ENCODE results near the gene BNC2.
A peak's percentile ranks its signal among the peaks of the same experiment; 100 is the strongest.

DNA sequence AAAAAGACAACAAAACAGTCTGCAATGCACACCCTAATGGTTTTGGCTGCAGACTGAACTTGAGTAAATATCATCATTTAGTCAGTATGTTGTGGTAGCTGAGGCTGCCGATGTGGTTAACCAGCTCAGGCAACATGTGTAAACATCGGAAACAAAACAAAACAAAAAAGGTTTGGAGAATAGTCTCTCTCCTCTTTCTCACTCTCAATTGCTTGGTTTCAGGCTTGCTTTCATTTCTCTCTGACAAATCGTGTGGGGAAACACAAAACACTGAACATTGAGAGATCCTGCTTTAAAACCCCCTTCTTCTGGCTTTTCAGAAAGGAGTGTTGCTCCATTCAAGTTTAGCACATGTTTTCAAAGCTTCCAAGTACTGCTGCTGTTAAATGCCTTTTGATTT is 453.3 kb downstream of the BNC2 start:
- TF ChIP-seq, protein P1, sequence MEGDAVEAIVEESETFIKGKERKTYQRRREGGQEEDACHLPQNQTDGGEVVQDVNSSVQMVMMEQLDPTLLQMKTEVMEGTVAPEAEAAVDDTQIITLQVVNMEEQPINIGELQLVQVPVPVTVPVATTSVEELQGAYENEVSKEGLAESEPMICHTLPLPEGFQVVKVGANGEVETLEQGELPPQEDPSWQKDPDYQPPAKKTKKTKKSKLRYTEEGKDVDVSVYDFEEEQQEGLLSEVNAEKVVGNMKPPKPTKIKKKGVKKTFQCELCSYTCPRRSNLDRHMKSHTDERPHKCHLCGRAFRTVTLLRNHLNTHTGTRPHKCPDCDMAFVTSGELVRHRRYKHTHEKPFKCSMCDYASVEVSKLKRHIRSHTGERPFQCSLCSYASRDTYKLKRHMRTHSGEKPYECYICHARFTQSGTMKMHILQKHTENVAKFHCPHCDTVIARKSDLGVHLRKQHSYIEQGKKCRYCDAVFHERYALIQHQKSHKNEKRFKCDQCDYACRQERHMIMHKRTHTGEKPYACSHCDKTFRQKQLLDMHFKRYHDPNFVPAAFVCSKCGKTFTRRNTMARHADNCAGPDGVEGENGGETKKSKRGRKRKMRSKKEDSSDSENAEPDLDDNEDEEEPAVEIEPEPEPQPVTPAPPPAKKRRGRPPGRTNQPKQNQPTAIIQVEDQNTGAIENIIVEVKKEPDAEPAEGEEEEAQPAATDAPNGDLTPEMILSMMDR (IDR thresholded peaks at IDR 0.05; ENCODE audit: low read length) = no peak
- no peak for TF ChIP-seq EZH2 (optimal IDR thresholded peaks at IDR 0.05; ENCODE audit: low read depth, low read length)
- TF ChIP-seq EZH2phosphoT487 (IDR thresholded peaks at IDR 0.05; ENCODE audit: low read length) = 0 out of 2 replicates have a peak, but pooled peaks have one; percentile 54

Data from MM.1S (cell line).